Measurements from ENCODE around the gene AK1. TPM values are rescaled to one million over a fixed set of nuclear protein-coding genes. Genes with fewer than 3 reads are reported as not detected.

The AK1 gene
- total and polyA plus RNA-seq, 2 of the 13 experiments (the other 11 are each of a cell fraction or from before 2014, with no cell fraction given) = 19.1 to 32.8 TPM

- TF ChIP-seq USF2 (IDR thresholded peaks at IDR 0.05; ENCODE audit: low read depth, low read length) (no peak), USF2 (CRISPR knock-in tag; IDR thresholded peaks at IDR 0.05; ENCODE audit: borderline replicate concordance) (0 out of 2 replicates have a peak, but pooled peaks have one; percentile 38), FOXO1 (CRISPR knock-in tag; IDR thresholded peaks at IDR 0.05) (peak; percentile 25; the same call in 1 of the 2 replicates), RARG (CRISPR knock-in tag; IDR thresholded peaks at IDR 0.05; ENCODE audit: low read depth) (no peak), ZSCAN25 (CRISPR knock-in tag; IDR thresholded peaks at IDR 0.05) (no peak), ZNF280D (CRISPR knock-in tag; IDR thresholded peaks at IDR 0.05) (no peak), HNRNPLL (IDR thresholded peaks at IDR 0.05; ENCODE audit: low read depth, low read length, poor library complexity, severe bottlenecking) (no peak), EHMT2 (IDR thresholded peaks at IDR 0.05; ENCODE audit: borderline replicate concordance, low read depth, low read length) (no peak), SAP130 (CRISPR knock-in tag; IDR thresholded peaks at IDR 0.05; ENCODE audit: low read depth) (peak; percentile 45), ZFP36L2 (CRISPR knock-in tag; IDR thresholded peaks at IDR 0.05) (no peak), ATM (IDR thresholded peaks at IDR 0.05; ENCODE audit: borderline replicate concordance) (no peak), ZNF772 (CRISPR knock-in tag; IDR thresholded peaks at IDR 0.05) (0 out of 2 replicates have a peak, but pooled peaks have one; percentile 45), CCDC6 (CRISPR knock-in tag; IDR thresholded peaks at IDR 0.05) (no peak), FIP1L1 (IDR thresholded peaks at IDR 0.05; ENCODE audit: borderline replicate concordance, insufficient read depth, low read depth, low read length) (no peak), ZNF616 (CRISPR knock-in tag; IDR thresholded peaks at IDR 0.05; ENCODE audit: low read depth) (no peak), ISX (CRISPR knock-in tag; conservative IDR thresholded peaks at IDR 0.05) (no peak)
- TF ChIP-seq, protein P1, sequence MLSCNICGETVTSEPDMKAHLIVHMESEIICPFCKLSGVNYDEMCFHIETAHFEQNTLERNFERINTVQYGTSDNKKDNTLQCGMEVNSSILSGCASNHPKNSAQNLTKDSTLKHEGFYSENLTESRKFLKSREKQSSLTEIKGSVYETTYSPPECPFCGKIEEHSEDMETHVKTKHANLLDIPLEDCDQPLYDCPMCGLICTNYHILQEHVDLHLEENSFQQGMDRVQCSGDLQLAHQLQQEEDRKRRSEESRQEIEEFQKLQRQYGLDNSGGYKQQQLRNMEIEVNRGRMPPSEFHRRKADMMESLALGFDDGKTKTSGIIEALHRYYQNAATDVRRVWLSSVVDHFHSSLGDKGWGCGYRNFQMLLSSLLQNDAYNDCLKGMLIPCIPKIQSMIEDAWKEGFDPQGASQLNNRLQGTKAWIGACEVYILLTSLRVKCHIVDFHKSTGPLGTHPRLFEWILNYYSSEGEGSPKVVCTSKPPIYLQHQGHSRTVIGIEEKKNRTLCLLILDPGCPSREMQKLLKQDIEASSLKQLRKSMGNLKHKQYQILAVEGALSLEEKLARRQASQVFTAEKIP (CRISPR knock-in tag; IDR thresholded peaks at IDR 0.05; ENCODE audit: borderline replicate concordance) = no peak
- TF ChIP-seq, protein P2, sequence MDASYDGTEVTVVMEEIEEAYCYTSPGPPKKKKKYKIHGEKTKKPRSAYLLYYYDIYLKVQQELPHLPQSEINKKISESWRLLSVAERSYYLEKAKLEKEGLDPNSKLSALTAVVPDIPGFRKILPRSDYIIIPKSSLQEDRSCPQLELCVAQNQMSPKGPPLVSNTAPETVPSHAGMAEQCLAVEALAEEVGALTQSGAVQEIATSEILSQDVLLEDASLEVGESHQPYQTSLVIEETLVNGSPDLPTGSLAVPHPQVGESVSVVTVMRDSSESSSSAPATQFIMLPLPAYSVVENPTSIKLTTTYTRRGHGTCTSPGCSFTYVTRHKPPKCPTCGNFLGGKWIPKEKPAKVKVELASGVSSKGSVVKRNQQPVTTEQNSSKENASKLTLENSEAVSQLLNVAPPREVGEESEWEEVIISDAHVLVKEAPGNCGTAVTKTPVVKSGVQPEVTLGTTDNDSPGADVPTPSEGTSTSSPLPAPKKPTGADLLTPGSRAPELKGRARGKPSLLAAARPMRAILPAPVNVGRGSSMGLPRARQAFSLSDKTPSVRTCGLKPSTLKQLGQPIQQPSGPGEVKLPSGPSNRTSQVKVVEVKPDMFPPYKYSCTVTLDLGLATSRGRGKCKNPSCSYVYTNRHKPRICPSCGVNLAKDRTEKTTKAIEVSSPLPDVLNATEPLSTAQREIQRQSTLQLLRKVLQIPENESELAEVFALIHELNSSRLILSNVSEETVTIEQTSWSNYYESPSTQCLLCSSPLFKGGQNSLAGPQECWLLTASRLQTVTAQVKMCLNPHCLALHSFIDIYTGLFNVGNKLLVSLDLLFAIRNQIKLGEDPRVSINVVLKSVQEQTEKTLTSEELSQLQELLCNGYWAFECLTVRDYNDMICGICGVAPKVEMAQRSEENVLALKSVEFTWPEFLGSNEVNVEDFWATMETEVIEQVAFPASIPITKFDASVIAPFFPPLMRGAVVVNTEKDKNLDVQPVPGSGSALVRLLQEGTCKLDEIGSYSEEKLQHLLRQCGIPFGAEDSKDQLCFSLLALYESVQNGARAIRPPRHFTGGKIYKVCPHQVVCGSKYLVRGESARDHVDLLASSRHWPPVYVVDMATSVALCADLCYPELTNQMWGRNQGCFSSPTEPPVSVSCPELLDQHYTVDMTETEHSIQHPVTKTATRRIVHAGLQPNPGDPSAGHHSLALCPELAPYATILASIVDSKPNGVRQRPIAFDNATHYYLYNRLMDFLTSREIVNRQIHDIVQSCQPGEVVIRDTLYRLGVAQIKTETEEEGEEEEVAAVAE (CRISPR knock-in tag; IDR thresholded peaks at IDR 0.05; ENCODE audit: borderline replicate concordance) = no peak
Observed at GRCh38 chr9:127848756-127849504, 28.5 kb downstream of the AK1 start (continued).

All from HepG2 (cell line).